ENCODE measurements around the gene PRELP. TPM values are rescaled to one million over a fixed set of nuclear protein-coding genes. Genes with fewer than 3 reads are reported as not detected.

PRELP gene
- total RNA-seq, 1 donor from 2014 or later = 128 TPM

DNA sequence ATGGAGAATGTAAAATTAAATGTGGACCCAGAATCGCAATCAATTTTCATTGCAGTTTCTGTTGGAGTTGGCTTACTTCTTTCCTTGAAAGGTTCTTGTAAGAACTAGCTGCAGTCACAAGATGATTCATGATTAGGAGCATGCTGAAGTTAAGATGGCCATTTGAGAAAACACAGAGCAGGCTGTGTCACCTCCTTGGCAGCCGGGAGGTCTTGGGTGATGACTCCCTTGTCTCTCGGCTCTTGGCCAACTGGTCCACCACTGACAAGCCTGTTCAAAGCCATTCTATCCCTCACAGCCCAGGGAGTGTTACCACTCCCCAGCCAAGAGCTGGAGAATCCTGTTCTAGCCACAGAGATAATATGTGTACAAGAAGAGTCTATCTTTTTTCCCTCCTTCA lies 58.9 kb downstream of the PRELP start:
- no peak for DNase-seq (ENCODE audit: extremely low spot score in 2 of 2)
- intact Hi-C loops (cut with DNase I) = no loop called here
- Histone ChIP-seq H3K9me3 (no peaks in the 10 kb centered on the region), H3K36me3 (no peaks in the 10 kb centered on the region), H3K27ac (peak overlapping the region; percentile 68), H3K4me3 (no peak overlapping the region), H3K4me1 (peaks cover 20% of the 10 kb centered on the region), H3K27me3 (no peaks in the 10 kb centered on the region)
- TF ChIP-seq POLR2A (IDR thresholded peaks at IDR 0.05) (no peak), POLR2AphosphoS5 (IDR thresholded peaks at IDR 0.05; ENCODE audit: insufficient read depth in 1 of 2, low read depth in 1 of 2) (peak; percentile 25 to 82)

DNA sequence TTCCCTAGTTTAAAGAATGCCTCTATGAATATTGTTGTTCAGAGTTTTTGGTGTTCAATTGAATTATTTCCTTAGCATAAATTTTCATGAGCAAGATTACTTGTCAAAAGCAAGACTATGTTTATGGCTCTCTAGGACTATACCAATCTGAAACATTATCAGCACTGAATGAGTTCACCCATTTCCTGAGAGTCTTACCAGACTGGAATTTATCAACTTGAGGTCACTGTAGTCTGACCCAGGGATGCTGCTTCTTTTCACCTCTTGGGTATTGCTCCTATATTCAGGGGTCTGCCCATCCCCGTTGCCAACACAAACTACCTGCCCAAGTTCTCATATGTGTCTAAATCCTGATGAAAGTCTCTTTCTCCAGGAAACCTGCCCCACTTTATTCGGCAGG lies 61.0 kb downstream of the PRELP start:
- no peaks in the 10 kb centered on the region for H3K27me3 ChIP-seq
- TF ChIP-seq, protein P1, sequence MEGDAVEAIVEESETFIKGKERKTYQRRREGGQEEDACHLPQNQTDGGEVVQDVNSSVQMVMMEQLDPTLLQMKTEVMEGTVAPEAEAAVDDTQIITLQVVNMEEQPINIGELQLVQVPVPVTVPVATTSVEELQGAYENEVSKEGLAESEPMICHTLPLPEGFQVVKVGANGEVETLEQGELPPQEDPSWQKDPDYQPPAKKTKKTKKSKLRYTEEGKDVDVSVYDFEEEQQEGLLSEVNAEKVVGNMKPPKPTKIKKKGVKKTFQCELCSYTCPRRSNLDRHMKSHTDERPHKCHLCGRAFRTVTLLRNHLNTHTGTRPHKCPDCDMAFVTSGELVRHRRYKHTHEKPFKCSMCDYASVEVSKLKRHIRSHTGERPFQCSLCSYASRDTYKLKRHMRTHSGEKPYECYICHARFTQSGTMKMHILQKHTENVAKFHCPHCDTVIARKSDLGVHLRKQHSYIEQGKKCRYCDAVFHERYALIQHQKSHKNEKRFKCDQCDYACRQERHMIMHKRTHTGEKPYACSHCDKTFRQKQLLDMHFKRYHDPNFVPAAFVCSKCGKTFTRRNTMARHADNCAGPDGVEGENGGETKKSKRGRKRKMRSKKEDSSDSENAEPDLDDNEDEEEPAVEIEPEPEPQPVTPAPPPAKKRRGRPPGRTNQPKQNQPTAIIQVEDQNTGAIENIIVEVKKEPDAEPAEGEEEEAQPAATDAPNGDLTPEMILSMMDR (IDR thresholded peaks at IDR 0.05) = no peak
- no peak for TF ChIP-seq POLR2AphosphoS5 (IDR thresholded peaks at IDR 0.05; ENCODE audit: insufficient read depth in 1 of 2, low read depth in 1 of 2)
- TF ChIP-seq POLR2A (IDR thresholded peaks at IDR 0.05) = no peak
- no peak for DNase-seq (ENCODE audit: extremely low spot score in 2 of 2)
- H3K4me3 ChIP-seq = no peak overlapping the region
- H3K27ac ChIP-seq = no peak overlapping the region
- peaks cover 20% of the 10 kb centered on the region for H3K4me1 ChIP-seq
- H3K9me3 ChIP-seq = no peaks in the 10 kb centered on the region
- intact Hi-C loops (cut with DNase I) = no loop called here
- H3K36me3 ChIP-seq = no peaks in the 10 kb centered on the region

DNA sequence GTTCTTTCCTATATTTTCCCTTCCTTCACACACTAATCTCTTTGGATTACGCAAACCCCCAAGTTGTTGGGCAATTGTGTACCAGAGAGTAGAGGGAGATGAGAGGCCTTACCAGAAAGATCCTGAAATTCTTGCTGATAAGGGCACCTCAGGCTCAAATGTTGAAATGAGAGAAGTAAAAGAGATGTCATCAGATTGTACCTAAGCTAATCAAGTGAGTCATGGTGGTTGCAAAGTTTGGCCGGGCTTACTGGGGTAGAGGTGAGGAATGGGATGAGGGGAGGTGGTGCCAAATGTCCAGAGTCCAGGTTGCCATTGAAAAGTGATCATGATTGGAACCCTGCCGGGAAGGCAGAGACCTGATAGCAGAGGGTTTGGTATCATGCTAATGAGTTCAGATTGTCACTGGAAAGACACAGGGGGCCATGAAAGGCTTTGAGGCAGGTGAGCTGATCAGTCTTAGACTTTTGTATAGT lies 61.4 kb downstream of the PRELP start:
- Histone ChIP-seq H3K27me3 (no peaks in the 10 kb centered on the region), H3K4me3 (no peak overlapping the region), H3K4me1 (peaks cover 20% of the 10 kb centered on the region), H3K36me3 (no peaks in the 10 kb centered on the region), H3K9me3 (no peaks in the 10 kb centered on the region), H3K27ac (no peak overlapping the region)
- DNase-seq (ENCODE audit: extremely low spot score in 2 of 2) = no peak
- TF ChIP-seq, protein P1 (IDR thresholded peaks at IDR 0.05) = no peak
- no peak for TF ChIP-seq POLR2A (IDR thresholded peaks at IDR 0.05)
- no peak for TF ChIP-seq POLR2AphosphoS5 (IDR thresholded peaks at IDR 0.05; ENCODE audit: insufficient read depth in 1 of 2, low read depth in 1 of 2)
- intact Hi-C loops (cut with DNase I) = no loop called here

DNA sequence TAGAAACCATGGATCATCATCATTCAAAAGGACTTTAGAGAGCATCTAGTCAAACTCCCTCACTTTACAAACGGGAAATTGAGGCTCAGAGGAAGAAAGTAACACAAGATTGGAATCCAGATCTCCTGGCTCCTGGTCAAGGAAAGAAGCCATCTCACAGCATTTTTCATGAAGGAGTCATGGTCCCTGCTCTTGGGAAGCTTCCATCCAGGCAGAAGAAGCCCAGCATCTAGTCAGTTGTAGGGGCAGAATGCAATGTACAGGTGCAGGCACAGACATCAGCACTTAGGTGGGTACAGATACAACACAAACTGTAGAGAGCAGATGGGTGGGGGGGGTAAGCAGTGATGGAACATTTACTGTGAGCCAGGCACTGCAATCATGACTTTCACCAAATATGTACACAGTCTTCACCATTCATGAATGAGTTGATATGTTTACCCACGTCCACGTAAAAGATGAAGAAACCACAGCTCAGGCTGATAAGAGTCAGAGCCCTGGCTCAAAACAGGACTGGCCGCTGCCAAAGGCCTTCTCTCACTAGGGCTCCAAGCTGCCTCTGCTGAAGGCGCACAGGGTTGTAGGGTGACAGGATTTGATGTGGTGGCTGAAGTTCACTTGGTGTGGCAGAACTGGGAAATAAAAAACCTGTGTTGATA lies 62.3 kb downstream of the PRELP start:
- no peaks in the 10 kb centered on the region for H3K9me3 ChIP-seq
- no peaks in the 10 kb centered on the region for H3K36me3 ChIP-seq
- TF ChIP-seq POLR2A (IDR thresholded peaks at IDR 0.05) (no peak), POLR2AphosphoS5 (IDR thresholded peaks at IDR 0.05; ENCODE audit: insufficient read depth in 1 of 2, low read depth in 1 of 2) (no peak)
- TF ChIP-seq, protein P1 (IDR thresholded peaks at IDR 0.05) = no peak
- intact Hi-C loops (cut with DNase I) = no loop called here
- peaks cover 20% of the 10 kb centered on the region for H3K4me1 ChIP-seq
- no peak overlapping the region for H3K27ac ChIP-seq
- no peaks in the 10 kb centered on the region for H3K27me3 ChIP-seq
- DNase-seq (ENCODE audit: extremely low spot score in 2 of 2) = no peak
- H3K4me3 ChIP-seq = no peak overlapping the region

DNA sequence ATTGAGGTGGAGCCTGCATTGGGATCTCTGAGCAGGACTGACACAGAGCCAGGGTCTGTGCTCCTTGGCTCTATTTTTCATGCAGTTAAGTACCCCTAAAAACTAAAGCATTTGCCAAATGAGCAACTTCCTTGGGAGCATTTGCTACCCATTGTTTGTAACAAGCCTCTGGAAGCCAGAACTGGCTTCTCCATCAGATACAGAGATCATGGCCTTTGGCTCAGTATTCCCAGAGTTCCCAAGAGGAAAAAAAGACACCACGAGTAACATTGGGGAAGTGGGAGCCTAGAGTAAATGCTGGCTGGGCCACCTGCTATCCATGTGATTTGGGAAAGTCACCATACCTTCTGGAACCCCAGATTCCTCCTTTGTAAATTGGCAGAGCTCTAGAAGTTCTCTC lies 63.1 kb downstream of the PRELP start:
- peaks cover 16% of the 10 kb centered on the region for H3K4me1 ChIP-seq
- no peak for DNase-seq (ENCODE audit: extremely low spot score in 2 of 2)

More for the DNA sequence above, 63.1 kb downstream of the PRELP start:
- TF ChIP-seq, protein P1 (IDR thresholded peaks at IDR 0.05) = no peak
- TF ChIP-seq POLR2AphosphoS5 (IDR thresholded peaks at IDR 0.05; ENCODE audit: insufficient read depth in 1 of 2, low read depth in 1 of 2) = no peak
- no peak for TF ChIP-seq POLR2A (IDR thresholded peaks at IDR 0.05)
- H3K27me3 ChIP-seq = no peaks in the 10 kb centered on the region
- no peak overlapping the region for H3K27ac ChIP-seq
- H3K36me3 ChIP-seq = no peaks in the 10 kb centered on the region
- no peaks in the 10 kb centered on the region for H3K9me3 ChIP-seq
- no peak overlapping the region for H3K4me3 ChIP-seq
- intact Hi-C loops (cut with DNase I) = no loop called here
